Measurements from ENCODE around the gene ZNF320.
A peak's percentile ranks its signal among the peaks of the same experiment; 100 is the strongest.
"Not testable (repeated sequence)": the region's sequence is repeated elsewhere in the genome, so short reads cannot be mapped to it uniquely, and the experiment has no call there.

Gene ZNF320

GRCh38 chr19:52922841-52923777 lies 25.7 kb upstream of the ZNF320 start, which contains the start of gene ZNF888:
ZNF888 (minus strand) TSS chr19:52923428; CDS start chr19:52917873, 5,555 bp downstream.
- DNase-seq (ENCODE audit: low spot score): peak; percentile 89

- no peak for DNase-seq (ENCODE audit: low spot score)
Measured at GRCh38 chr19:52917531-52917930, 20.1 kb upstream of the ZNF320 start.

GRCh38 chr19:52910648-52911047 lies 13.2 kb upstream of the ZNF320 start:
- DNase-seq (ENCODE audit: low spot score): no peak

DNA sequence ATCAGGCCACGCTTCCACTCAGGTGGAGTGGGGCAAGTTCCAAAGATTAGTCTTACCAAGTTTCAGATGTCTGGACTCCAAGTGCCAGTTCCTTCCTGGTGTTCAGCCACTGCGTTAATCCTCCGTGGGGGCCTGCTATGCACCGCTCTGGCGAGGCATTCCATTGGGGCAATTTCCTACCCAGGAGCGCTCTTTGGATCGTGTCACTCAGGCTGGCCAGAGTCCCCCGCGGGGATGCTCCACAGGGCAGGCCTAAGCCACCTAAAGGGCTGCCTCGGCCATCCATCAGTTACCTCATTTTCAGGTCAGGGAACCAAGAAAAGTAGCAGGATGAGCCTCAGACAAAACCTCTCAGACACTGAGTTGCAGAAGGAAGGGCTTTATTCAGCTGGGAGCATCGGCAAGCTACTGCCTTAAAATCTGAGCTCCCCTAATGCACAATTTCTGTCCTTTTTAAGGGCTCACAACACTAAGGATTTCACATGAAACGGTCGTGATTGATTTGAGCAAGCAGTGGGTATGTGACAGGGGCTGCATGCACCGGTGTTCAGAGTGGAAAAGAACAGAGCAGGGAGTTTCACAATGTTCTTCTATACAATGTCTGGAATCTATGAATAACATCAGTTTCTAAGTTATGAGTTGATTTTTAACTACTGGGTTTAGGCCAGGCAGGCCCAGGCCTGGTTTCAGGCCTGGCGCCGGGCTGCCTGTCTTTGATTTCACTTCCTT lies 6.8 kb upstream of the ZNF320 start:
- not testable (repeated sequence) for DNase-seq (ENCODE audit: low spot score)

- DNase-seq (ENCODE audit: low spot score): no peak
Measured at GRCh38 chr19:52901842-52902241, 4.4 kb upstream of the ZNF320 start.

DNA sequence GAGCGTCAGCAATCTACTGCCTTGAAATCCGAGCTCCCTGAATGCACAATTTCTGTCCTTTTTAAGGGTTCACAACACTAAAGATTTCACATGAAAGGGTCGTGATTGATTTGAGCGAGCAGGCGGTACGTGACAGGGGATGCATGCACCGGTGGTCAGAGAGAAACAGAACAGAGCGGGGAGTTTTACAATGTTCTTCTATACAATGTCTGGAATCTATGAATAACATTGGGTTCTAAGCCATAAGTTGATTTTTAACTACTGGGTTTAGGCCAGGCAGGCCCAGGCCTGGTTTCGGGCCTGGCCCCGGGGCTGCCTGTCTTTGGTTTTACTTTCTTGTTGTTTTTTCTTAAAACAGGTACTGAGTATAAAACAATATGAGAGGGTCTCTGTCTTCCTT lies 1.2 kb upstream of the ZNF320 start:
- DNase-seq (ENCODE audit: low spot score): not testable (repeated sequence)

GRCh38 chr19:52898101-52898500 lies 666 bp upstream of the ZNF320 start:
- DNase-seq (ENCODE audit: low spot score): no peak

DNA sequence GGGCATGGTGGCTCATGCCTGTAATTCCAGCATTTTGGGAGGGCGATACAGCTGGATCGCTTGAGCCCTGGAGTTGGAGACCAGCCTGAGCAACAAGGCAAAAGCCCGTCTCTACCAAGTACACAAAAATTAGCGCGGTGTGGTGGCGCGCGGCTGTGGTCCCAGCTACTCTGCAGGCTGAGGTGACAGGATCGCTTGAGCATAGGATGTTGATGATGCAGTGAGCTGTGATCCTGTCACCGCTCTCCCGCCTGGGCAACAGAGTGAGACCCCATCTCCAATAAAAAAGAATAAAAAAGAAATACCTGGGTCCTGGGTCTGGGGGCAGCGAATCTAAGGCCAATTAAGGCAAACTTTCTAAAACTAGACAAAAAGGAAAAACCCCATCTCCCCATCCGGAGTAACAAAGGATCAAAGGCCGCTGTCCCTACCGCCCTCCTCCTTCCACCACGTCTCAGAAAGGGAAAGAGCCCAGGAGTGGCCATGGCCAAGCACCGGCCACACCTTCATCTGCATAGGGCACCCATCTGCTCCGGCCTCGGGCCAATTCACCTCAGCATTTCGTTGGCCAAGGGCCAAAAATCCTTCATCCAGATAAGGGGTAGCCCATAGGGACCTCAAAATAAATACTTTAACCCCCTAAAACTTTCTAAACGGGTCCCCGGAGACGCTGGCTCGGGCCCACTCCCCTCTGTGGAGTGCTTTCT lies 851 bp downstream of the ZNF320 start:
- no peak for DNase-seq (ENCODE audit: low spot score)

DNA sequence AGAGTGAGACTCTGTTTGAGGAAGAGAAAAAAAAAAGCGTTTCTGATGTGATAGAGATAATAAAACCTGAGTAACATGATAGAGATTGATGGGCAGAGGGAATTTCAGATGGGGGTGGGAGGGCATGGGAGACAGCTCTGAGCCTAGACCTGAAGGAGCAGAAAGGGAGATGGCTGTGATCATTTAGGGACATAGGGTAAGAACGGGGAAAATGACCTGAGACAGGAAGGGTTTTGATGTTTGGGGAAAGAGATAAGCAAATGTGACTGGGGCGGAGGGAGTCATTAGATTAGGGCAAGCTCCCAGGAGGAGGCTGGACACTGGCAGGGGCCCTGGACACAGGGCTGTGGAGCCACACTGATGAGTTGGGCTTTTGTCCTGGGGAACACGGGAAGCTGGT lies 6.1 kb downstream of the ZNF320 start:
- no peak for DNase-seq (ENCODE audit: low spot score)

DNA sequence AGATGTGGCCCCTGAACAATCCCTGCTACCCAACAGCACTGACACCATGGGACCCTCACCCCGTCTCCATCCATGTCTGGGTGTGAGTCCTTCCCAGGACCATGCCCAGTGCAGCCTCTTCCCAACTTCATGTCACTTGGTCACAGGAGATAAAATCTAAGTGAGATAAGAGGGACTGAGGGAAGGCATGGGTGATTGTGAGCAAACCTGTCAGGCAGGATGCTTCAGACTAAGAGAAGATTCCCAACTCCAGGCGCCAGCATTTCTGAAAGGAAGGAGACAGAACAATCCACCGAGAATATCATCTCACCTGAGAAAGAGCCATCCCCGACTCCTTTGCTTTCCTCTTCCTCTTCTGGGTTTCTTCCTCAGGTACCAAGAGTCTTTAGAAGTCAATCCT lies 7.5 kb downstream of the ZNF320 start:
- no peak for DNase-seq (ENCODE audit: low spot score)

- DNase-seq (ENCODE audit: low spot score): no peak
Measured at GRCh38 chr19:52889076-52889475, 8.4 kb downstream of the ZNF320 start.

- no peak for DNase-seq (ENCODE audit: low spot score)
Measured at GRCh38 chr19:52880895-52881389, 16.5 kb downstream of the ZNF320 start.

DNA sequence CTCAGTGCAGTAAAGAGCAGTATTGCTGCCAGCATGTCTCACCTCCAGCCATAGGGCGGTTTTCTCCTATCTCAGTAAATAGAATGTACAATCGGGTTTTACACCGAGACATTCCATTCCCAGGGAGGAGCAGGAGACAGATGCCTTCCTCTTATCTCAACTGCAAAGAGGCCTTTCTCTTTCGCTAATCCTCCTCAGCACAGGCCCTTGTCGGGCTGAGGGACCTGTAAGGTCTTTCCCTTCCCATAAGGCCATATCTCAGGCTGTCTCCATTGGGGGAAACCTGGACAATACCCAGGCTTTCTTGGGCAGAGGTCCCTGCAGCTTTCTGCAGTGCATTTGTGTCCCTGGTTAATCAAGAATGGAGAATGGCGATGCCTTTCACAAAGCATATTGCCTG lies 24.4 kb downstream of the ZNF320 start:
- DNase-seq (ENCODE audit: low spot score): not testable (repeated sequence)

DNA sequence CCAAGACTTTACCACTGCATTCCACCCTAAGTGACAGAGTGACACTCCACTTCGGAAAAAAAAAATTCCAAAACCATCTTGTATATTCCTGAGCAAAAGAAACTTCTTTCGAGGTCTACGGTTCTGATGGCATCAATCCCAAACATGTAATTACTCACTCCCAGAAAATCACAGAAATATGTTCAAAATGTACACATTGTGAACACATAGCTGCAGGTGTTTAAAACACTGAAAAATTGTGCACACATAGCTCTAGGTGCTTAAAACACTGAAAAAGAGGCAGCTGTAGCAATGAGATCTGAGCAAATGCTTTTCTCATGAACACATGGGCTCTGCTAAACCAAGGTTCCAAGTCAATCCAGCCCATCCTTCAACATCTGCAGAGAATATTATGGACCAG lies 26.0 kb downstream of the ZNF320 start:
- DNase-seq (ENCODE audit: low spot score): no peak

DNA sequence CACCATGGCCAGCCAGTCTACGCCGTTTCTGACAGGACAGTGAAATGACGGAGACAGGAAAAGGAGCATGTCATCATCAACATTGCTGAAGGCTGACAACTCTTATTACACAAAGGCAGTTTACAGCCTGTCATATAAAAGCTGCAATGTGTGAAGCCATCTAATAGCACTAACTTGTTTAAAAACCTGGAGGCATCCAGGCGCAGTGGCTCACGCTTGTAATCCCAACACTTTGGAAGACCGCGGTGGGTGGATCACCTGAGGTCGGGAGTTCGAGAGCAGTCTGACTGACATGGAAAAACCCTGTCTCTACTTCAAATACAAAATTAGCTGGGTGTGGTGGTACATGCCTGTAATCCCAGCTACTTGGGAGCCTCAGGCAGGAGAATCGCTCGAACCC lies 29.4 kb downstream of the ZNF320 start:
- DNase-seq (ENCODE audit: low spot score): not testable (repeated sequence)

DNA sequence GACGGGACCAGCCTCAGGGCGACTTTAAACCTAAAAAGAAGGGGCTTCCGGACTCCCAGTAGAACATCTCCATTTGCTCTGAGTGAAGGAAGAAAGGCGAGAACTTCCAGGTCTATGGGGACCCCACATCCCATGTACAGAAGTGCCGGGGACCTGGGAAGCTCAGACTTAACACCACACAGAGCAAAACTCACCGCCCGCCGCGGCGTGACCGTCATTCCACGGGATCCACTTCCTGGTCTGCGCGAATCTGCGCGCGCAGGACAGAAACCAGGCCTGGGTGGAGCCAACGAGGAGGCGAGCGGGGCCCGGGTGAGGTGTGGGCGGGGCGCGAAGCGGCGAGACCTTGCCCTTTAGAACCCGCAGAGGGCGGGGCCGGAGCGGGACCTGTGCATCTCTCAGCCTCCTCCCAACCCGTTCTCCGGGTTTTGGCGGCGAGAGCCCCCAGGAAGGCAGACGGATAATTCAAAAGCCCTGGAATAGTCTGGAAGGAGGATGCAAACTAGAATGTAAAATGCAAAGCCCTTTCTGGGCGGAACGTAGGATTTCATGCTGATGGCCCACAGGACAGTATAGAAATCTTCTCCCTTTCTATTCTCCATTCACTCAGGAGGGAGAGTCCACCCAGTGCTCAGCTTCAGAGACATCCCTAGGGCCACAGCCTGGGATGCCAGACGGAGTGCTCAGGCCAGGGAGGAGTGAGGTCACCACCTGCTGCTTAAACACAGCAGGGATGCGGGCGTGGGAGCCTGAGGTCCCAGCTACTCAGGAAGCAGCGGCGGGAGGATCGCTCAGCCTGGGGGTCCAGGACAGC lies 39.9 kb downstream of the ZNF320 start, which contains the start of gene ZNF468:
TSS of gene ZNF468 (minus strand) at position 242 of the 814 bp plus-strand sequence. CDS start 3,347 bp downstream, outside the sequence.
- DNase-seq (ENCODE audit: low spot score): peak; percentile 65

- not testable (repeated sequence) for DNase-seq (ENCODE audit: low spot score)
Measured at GRCh38 chr19:52856540-52857377, 40.7 kb downstream of the ZNF320 start.
